ENCODE data around the gene NUP210L. TPM values are rescaled to one million over a fixed set of nuclear protein-coding genes. Genes with fewer than 3 reads are reported as not detected.

Gene NUP210L
- total and polyA plus RNA-seq, 9 of the 15 experiments (the other 6 are each of a cell fraction or from before 2014, with no cell fraction given), result 0.01 to 0.04 TPM; not detected in 7

DNA sequence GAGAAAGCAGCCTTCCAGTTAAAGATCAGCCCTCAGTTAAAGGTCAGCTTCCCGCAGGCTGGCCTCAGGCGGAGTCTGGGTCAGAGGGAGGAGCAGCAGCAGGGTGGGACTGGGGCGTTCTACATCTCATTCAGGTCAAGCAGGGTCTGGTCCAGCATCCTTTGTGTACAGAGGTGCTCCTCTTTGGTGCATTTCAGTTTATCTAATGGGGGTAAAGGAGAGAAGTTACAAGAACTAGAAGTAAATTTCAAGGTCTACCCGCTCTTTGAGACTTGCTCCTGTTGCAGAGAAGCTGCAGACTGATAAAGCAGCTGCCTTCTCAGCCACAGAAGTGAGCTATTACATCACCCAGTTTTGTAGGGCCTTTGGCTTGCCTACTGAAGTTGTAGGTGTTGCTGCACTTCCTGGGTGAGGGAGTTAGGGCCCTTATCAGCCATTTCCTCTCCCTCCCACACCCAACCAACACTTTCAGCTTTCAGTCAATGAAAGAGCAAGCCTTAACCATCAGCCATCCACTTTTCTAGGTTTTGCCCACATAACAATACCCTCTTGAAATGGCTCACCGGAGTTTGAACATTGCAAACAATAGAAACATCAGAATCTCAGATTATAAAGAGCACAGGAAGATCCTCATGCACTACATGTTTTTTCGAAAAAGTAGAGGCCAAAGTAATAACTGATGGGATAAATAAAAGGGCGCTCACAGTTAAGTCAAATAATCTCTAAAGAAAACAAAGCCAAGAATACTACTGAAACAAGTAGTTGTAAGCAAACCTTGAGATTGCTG lies 2.8 kb upstream of the NUP210L start (continued):
- TF ChIP-seq ZBTB7A (IDR thresholded peaks at IDR 0.05; ENCODE audit: borderline replicate concordance, control insufficient read depth, low read depth, low read length), result no peak; the same call in 1 of the 2 replicates
- no peak for TF ChIP-seq TCFL5 (CRISPR knock-in tag; conservative IDR thresholded peaks at IDR 0.05)
- TF ChIP-seq, protein P1, sequence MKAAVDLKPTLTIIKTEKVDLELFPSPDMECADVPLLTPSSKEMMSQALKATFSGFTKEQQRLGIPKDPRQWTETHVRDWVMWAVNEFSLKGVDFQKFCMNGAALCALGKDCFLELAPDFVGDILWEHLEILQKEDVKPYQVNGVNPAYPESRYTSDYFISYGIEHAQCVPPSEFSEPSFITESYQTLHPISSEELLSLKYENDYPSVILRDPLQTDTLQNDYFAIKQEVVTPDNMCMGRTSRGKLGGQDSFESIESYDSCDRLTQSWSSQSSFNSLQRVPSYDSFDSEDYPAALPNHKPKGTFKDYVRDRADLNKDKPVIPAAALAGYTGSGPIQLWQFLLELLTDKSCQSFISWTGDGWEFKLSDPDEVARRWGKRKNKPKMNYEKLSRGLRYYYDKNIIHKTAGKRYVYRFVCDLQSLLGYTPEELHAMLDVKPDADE (conservative IDR thresholded peaks at IDR 0.05; ENCODE audit: control insufficient read depth, low read depth, low read length), result peak; percentile 57; the same call in 1 of the 2 replicates
- 0 out of 4 replicates have a peak, but pooled peaks of 1 of the 2 experiments have one; percentile 63 for TF ChIP-seq ARNT (IDR thresholded peaks at IDR 0.05)
- TF ChIP-seq, protein P2, sequence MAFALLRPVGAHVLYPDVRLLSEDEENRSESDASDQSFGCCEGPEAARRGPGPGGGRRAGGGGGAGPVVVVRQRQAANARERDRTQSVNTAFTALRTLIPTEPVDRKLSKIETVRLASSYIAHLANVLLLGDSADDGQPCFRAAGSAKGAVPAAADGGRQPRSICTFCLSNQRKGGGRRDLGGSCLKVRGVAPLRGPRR (CRISPR knock-in tag; IDR thresholded peaks at IDR 0.05), result no peak
- TF ChIP-seq, protein P3, sequence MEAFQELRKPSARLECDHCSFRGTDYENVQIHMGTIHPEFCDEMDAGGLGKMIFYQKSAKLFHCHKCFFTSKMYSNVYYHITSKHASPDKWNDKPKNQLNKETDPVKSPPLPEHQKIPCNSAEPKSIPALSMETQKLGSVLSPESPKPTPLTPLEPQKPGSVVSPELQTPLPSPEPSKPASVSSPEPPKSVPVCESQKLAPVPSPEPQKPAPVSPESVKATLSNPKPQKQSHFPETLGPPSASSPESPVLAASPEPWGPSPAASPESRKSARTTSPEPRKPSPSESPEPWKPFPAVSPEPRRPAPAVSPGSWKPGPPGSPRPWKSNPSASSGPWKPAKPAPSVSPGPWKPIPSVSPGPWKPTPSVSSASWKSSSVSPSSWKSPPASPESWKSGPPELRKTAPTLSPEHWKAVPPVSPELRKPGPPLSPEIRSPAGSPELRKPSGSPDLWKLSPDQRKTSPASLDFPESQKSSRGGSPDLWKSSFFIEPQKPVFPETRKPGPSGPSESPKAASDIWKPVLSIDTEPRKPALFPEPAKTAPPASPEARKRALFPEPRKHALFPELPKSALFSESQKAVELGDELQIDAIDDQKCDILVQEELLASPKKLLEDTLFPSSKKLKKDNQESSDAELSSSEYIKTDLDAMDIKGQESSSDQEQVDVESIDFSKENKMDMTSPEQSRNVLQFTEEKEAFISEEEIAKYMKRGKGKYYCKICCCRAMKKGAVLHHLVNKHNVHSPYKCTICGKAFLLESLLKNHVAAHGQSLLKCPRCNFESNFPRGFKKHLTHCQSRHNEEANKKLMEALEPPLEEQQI (IDR thresholded peaks at IDR 0.05), result peak; percentile 29; the same call in 1 of the 2 replicates
- no peak for TF ChIP-seq SIX5 (IDR thresholded peaks at IDR 0.05; ENCODE audit: borderline replicate concordance in 1 of 2, insufficient read depth in 1 of 2, low read depth in 1 of 2, low read length in 2 of 2)
- TF ChIP-seq EWSR1 (IDR thresholded peaks at IDR 0.05; ENCODE audit: borderline replicate concordance, low read depth, partially characterized antibody), result no peak
- TF ChIP-seq FUS (optimal IDR thresholded peaks at IDR 0.05; ENCODE audit: low read depth, low read length), result no peak
- peak; percentile 77 for TF ChIP-seq GATAD2B (IDR thresholded peaks at IDR 0.05; ENCODE audit: borderline replicate concordance)
- TF ChIP-seq, protein P4, sequence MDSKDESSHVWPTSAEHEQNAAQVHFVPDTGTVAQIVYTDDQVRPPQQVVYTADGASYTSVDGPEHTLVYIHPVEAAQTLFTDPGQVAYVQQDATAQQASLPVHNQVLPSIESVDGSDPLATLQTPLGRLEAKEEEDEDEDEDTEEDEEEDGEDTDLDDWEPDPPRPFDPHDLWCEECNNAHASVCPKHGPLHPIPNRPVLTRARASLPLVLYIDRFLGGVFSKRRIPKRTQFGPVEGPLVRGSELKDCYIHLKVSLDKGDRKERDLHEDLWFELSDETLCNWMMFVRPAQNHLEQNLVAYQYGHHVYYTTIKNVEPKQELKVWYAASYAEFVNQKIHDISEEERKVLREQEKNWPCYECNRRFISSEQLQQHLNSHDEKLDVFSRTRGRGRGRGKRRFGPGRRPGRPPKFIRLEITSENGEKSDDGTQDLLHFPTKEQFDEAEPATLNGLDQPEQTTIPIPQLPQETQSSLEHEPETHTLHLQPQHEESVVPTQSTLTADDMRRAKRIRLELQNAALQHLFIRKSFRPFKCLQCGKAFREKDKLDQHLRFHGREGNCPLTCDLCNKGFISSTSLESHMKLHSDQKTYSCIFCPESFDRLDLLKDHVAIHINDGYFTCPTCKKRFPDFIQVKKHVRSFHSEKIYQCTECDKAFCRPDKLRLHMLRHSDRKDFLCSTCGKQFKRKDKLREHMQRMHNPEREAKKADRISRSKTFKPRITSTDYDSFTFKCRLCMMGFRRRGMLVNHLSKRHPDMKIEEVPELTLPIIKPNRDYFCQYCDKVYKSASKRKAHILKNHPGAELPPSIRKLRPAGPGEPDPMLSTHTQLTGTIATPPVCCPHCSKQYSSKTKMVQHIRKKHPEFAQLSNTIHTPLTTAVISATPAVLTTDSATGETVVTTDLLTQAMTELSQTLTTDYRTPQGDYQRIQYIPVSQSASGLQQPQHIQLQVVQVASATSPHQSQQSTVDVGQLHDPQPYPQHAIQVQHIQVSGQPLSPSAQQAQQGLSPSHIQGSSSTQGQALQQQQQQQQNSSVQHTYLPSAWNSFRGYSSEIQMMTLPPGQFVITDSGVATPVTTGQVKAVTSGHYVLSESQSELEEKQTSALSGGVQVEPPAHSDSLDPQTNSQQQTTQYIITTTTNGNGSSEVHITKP (IDR thresholded peaks at IDR 0.05; ENCODE audit: partially characterized antibody), result no peak
- TF ChIP-seq, protein P5, sequence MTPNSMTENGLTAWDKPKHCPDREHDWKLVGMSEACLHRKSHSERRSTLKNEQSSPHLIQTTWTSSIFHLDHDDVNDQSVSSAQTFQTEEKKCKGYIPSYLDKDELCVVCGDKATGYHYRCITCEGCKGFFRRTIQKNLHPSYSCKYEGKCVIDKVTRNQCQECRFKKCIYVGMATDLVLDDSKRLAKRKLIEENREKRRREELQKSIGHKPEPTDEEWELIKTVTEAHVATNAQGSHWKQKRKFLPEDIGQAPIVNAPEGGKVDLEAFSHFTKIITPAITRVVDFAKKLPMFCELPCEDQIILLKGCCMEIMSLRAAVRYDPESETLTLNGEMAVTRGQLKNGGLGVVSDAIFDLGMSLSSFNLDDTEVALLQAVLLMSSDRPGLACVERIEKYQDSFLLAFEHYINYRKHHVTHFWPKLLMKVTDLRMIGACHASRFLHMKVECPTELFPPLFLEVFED (CRISPR knock-in tag; conservative IDR thresholded peaks at IDR 0.05), result 0 out of 2 replicates have a peak, but pooled peaks have one; percentile 6
- peak in 1 of 2 experiments; percentile 88; a peak in 2 of 4 replicates for TF ChIP-seq TBL1XR1 (IDR thresholded peaks at IDR 0.05; ENCODE audit: low read length in 2 of 2)
- TF ChIP-seq FOSL1 (tag; conservative IDR thresholded peaks at IDR 0.05), result peak; percentile 32; the same call in 1 of the 2 replicates

Measured in K562 (cell line).